K562 (cell line): ENCODE data around the gene DBI. TPM values are rescaled to one million over a fixed set of nuclear protein-coding genes. Genes with fewer than 3 reads are reported as not detected.

ENCODE experiments used
- CREM ChIP-seq: IDR thresholded peaks from 2 replicates; pipeline ENCODE4 v1.6.1; 2014; ENCODE audit warnings: antibody characterized with exemption, low read depth
- GATA2 ChIP-seq: sonication (generic); formaldehyde crosslinking; IDR thresholded peaks from 2 replicates; pipeline ENCODE4 v1.4.0; 2020; ENCODE audit warnings: mild to moderate bottlenecking, missing genetic modification reagents
- HDAC6 ChIP-seq: IDR thresholded peaks from 2 replicates; pipeline ENCODE4 v1.6.1; 2012; ENCODE audit warnings: low read depth, mild to moderate bottlenecking, control low read depth, inconsistent platforms, low read length, moderate library complexity
- HDAC8 ChIP-seq: fragments of 450-650 bp; IDR thresholded peaks from 2 replicates; pipeline ENCODE4 v1.6.1; 2016; ENCODE audit warnings: mild to moderate bottlenecking, missing genetic modification characterization, moderate library complexity, missing compliant biosample characterization
- KDM5B ChIP-seq: fragments of 200-600 bp; sonication (generic); IDR thresholded peaks from 2 replicates; pipeline ENCODE4 v1.6.1; 2012; ENCODE audit warnings: low read depth, mild to moderate bottlenecking, moderate library complexity, low read length, control low read depth, inconsistent platforms; ENCODE audit not compliant: insufficient replicate concordance
- MBD2 ChIP-seq: sonication (generic); IDR thresholded peaks from 2 replicates; pipeline ENCODE4 v1.6.1; 2016; ENCODE audit warnings: low read depth, borderline replicate concordance
- NBN ChIP-seq: fragments of 450-650 bp; IDR thresholded peaks from 2 replicates; pipeline ENCODE4 v1.6.1; 2016; ENCODE audit warnings: low read depth, mild to moderate bottlenecking
- NFE2L1 ChIP-seq: fragments of 450-650 bp; IDR thresholded peaks from 2 replicates; pipeline ENCODE4 v1.6.1; 2016; ENCODE audit warnings: missing genetic modification characterization, low read depth, mild to moderate bottlenecking, missing compliant biosample characterization, moderate library complexity, borderline replicate concordance
- NONO ChIP-seq, 2 experiments: fragments of 200-400 bp in 1 of 2; fragments of 450-650 bp in 1 of 2; formaldehyde crosslinking in 1 of 2; IDR thresholded peaks; 2 replicates each; pipeline ENCODE4 v1.6.1; 2017; ENCODE audit warnings: low read depth in 2 of 2, mild to moderate bottlenecking in 2 of 2, moderate library complexity in 2 of 2, low read length in 1 of 2
- ZKSCAN8 ChIP-seq: fragments of 200-800 bp; sonication (Bioruptor generic); IDR thresholded peaks from 2 replicates; pipeline ENCODE4 v1.6.1; 2016; ENCODE audit warnings: missing genetic modification characterization, missing compliant biosample characterization
- ZNF224 ChIP-seq: sonication (generic); formaldehyde crosslinking; IDR thresholded peaks from 2 replicates; pipeline ENCODE4 v1.8.0; 2022; ENCODE audit warnings: mild to moderate bottlenecking, missing genetic modification reagents
- ZNF24 ChIP-seq: fragments of 450-650 bp; IDR thresholded peaks from 2 replicates; pipeline ENCODE4 v1.6.1; 2016
- ZNF584 ChIP-seq: fragments of 200-800 bp; sonication (Bioruptor generic); IDR thresholded peaks from 2 replicates; pipeline ENCODE4 v1.6.1; 2016; ENCODE audit warnings: low read depth, mild to moderate bottlenecking, missing genetic modification characterization, missing compliant biosample characterization
- polyA plus RNA-seq, 8 experiments: library from polyadenylated mRNA; depleted of rRNA in 4 of 8; stranded (reverse) in 5 of 8; unstranded in 3 of 8; fragments of >200 nt; fragmentation: Nextera tagmentation in 2 of 8; fragmentation: Illumina TruSeq in 1 of 8; extraction: Ambion mirVana in 2 of 8; extraction: Trizol in 1 of 8; gene quantifications; 2 replicates each; pipeline versions ENCODE4 v1.2.1 to v1.2.3, GENCODE V29; 2011 to 2014; ENCODE audit warnings: inconsistent platforms in 1 of 8, missing spikeins in 1 of 8
- total RNA-seq, 7 experiments: library from RNA; depleted of rRNA in 6 of 7; stranded (reverse); fragments of >200 nt in 6 of 7; fragmentation: Illumina TruSeq in 2 of 7; extraction: Trizol in 2 of 7; gene quantifications; 2 replicates each; pipeline versions ENCODE4 v1.2.1 to v1.2.3, GENCODE V29; 2011 to 2021; ENCODE audit warnings: low replicate concordance in 1 of 7
- TF ChIP-seq, protein P1 (sequence below), 2 experiments: fragments of 150-350 bp in 1 of 2; IDR thresholded peaks; 2 replicates each; pipeline ENCODE4 v1.6.1; 2012 to 2016; ENCODE audit warnings: low read depth in 2 of 2, low read length in 2 of 2, mild to moderate bottlenecking in 1 of 2, moderate library complexity in 1 of 2
- TF ChIP-seq, protein P2 (sequence below): fragments of 250-450 bp; sonication (Bioruptor Pico); IDR thresholded peaks from 2 replicates; pipeline ENCODE4 v1.8.0; 2022; ENCODE audit warnings: moderate library complexity, mild to moderate bottlenecking, inconsistent platforms
- TF ChIP-seq, protein P3 (sequence below), 2 experiments: fragments of 450-650 bp in 1 of 2; IDR thresholded peaks; 2 replicates each; pipeline ENCODE4 v1.6.1; 2011 to 2017; ENCODE audit warnings: low read depth in 2 of 2, antibody characterized with exemption in 1 of 2, borderline replicate concordance in 1 of 2, low read length in 1 of 2, mild to moderate bottlenecking in 1 of 2, mixed read lengths in 1 of 2; ENCODE audit not compliant: control insufficient read depth in 1 of 2
- TF ChIP-seq, protein P4 (sequence below): sonication (generic); formaldehyde crosslinking; IDR thresholded peaks from 2 replicates; pipeline ENCODE4 v1.8.0; 2022; ENCODE audit warnings: mild to moderate bottlenecking, low read depth, missing genetic modification reagents

Gene DBI
- total and polyA plus RNA-seq, 9 of the 15 experiments (the other 6 are each of a cell fraction or from before 2014, with no cell fraction given) = 55.8 to 443 (median 194) TPM

DNA sequence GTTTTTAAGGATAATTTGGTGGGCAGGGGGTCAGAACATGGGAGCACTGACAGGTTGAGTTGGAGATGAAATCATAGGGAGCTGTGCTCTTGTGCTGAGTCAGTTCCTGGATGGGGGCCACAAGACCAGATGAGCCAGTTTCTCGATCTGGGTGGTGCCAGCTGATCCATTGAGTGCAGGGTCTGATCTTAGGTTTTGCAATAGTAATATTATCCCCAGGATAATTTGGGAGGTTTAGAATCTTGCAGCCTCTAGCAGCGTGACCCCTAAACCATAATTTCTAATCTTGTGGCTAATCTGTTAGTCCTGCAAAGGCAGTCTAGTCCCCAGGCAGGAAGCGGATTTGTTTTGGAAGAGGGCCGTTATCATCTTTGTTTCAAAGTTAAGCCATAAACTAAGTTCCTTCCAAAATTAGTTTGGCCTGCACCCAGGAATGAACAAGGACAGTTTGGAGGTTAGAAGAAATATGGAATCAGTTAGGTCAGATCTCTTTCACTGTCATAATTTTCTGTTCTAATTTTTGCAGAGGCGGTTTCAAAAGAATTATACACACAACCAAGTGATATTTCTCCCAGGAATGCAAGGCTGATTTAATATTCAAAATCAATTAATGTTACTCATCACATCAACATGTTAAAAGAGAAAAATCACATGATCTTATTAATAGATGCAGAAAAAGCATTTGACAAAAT lies 23.0 kb downstream of the DBI start (continued):
- TF ChIP-seq, protein P1, sequence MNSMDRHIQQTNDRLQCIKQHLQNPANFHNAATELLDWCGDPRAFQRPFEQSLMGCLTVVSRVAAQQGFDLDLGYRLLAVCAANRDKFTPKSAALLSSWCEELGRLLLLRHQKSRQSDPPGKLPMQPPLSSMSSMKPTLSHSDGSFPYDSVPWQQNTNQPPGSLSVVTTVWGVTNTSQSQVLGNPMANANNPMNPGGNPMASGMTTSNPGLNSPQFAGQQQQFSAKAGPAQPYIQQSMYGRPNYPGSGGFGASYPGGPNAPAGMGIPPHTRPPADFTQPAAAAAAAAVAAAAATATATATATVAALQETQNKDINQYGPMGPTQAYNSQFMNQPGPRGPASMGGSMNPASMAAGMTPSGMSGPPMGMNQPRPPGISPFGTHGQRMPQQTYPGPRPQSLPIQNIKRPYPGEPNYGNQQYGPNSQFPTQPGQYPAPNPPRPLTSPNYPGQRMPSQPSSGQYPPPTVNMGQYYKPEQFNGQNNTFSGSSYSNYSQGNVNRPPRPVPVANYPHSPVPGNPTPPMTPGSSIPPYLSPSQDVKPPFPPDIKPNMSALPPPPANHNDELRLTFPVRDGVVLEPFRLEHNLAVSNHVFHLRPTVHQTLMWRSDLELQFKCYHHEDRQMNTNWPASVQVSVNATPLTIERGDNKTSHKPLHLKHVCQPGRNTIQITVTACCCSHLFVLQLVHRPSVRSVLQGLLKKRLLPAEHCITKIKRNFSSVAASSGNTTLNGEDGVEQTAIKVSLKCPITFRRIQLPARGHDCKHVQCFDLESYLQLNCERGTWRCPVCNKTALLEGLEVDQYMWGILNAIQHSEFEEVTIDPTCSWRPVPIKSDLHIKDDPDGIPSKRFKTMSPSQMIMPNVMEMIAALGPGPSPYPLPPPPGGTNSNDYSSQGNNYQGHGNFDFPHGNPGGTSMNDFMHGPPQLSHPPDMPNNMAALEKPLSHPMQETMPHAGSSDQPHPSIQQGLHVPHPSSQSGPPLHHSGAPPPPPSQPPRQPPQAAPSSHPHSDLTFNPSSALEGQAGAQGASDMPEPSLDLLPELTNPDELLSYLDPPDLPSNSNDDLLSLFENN (IDR thresholded peaks at IDR 0.05; ENCODE audit: low read depth in 2 of 2, low read length in 2 of 2) = no peak
- no peak for TF ChIP-seq ZKSCAN8 (CRISPR knock-in tag)
- TF ChIP-seq NFE2L1 (tag) = no peak
- TF ChIP-seq KDM5B = no peak
- TF ChIP-seq, protein P2, sequence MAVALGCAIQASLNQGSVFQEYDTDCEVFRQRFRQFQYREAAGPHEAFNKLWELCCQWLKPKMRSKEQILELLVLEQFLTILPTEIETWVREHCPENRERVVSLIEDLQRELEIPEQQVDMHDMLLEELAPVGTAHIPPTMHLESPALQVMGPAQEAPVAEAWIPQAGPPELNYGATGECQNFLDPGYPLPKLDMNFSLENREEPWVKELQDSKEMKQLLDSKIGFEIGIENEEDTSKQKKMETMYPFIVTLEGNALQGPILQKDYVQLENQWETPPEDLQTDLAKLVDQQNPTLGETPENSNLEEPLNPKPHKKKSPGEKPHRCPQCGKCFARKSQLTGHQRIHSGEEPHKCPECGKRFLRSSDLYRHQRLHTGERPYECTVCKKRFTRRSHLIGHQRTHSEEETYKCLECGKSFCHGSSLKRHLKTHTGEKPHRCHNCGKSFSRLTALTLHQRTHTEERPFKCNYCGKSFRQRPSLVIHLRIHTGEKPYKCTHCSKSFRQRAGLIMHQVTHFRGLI (CRISPR knock-in tag) = 0 out of 2 replicates have a peak, but pooled peaks have one; percentile 61
- no peak for TF ChIP-seq MBD2
- TF ChIP-seq, protein P3, sequence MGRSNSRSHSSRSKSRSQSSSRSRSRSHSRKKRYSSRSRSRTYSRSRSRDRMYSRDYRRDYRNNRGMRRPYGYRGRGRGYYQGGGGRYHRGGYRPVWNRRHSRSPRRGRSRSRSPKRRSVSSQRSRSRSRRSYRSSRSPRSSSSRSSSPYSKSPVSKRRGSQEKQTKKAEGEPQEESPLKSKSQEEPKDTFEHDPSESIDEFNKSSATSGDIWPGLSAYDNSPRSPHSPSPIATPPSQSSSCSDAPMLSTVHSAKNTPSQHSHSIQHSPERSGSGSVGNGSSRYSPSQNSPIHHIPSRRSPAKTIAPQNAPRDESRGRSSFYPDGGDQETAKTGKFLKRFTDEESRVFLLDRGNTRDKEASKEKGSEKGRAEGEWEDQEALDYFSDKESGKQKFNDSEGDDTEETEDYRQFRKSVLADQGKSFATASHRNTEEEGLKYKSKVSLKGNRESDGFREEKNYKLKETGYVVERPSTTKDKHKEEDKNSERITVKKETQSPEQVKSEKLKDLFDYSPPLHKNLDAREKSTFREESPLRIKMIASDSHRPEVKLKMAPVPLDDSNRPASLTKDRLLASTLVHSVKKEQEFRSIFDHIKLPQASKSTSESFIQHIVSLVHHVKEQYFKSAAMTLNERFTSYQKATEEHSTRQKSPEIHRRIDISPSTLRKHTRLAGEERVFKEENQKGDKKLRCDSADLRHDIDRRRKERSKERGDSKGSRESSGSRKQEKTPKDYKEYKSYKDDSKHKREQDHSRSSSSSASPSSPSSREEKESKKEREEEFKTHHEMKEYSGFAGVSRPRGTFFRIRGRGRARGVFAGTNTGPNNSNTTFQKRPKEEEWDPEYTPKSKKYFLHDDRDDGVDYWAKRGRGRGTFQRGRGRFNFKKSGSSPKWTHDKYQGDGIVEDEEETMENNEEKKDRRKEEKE (IDR thresholded peaks at IDR 0.05; ENCODE audit: borderline replicate concordance in 1 of 2, control insufficient read depth in 1 of 2, low read depth in 2 of 2, low read length in 1 of 2) = no peak
- TF ChIP-seq HDAC8 (tag) = no peak
- peak; percentile 22; the same call in 1 of the 2 replicates for TF ChIP-seq GATA2 (CRISPR knock-in tag)
- no peak for TF ChIP-seq ZNF24
- no peak for TF ChIP-seq NONO (IDR thresholded peaks at IDR 0.05; ENCODE audit: low read depth in 2 of 2, low read length in 1 of 2)
- TF ChIP-seq NBN = no peak
- no peak for TF ChIP-seq ZNF224 (CRISPR knock-in tag)
- TF ChIP-seq, protein P4, sequence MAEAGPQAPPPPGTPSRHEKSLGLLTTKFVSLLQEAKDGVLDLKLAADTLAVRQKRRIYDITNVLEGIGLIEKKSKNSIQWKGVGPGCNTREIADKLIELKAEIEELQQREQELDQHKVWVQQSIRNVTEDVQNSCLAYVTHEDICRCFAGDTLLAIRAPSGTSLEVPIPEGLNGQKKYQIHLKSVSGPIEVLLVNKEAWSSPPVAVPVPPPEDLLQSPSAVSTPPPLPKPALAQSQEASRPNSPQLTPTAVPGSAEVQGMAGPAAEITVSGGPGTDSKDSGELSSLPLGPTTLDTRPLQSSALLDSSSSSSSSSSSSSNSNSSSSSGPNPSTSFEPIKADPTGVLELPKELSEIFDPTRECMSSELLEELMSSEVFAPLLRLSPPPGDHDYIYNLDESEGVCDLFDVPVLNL (CRISPR knock-in tag) = no peak
- no peak for TF ChIP-seq ZNF584 (CRISPR knock-in tag)
- TF ChIP-seq CREM = no peak
- TF ChIP-seq HDAC6 = no peak
